Activated T-cell treated with anti-CD3 and anti-CD28 coated beads, Interleukin-2, amount 50 U/mL, for 4 hours (primary cell): ENCODE measurements around the gene NXPH4. TPM values are rescaled to one million over a fixed set of nuclear protein-coding genes. Genes with fewer than 3 reads are reported as not detected.

ENCODE experiments used
- ATAC-seq, 2 donors: fragments of 200-7000 bp; cut with Tn5 transposase; one replicate each; pipeline ENCODE4 v1.10.0; 2021
- DNase-seq: peaks from one replicate; pipeline ENCODE4 v3.0.0-alpha.2; 2020
- H3K27me3 Mint-ChIP-seq: one replicate; pipeline ENCODE4 v1.8.0; 2021; ENCODE audit warnings: low read depth, mixed read lengths
- H3K36me3 Mint-ChIP-seq: one replicate; pipeline ENCODE4 v1.8.0; 2022; ENCODE audit warnings: mixed read lengths; ENCODE audit not compliant: insufficient read depth
- H3K4me1 Mint-ChIP-seq: one replicate; pipeline ENCODE4 v1.8.0; 2021; ENCODE audit warnings: low read depth, mixed read lengths
- H3K4me3 Mint-ChIP-seq: one replicate; pipeline ENCODE4 v1.8.0; 2021; ENCODE audit warnings: mild to moderate bottlenecking, moderate library complexity, mixed read lengths
- H3K9me3 Mint-ChIP-seq: one replicate; pipeline ENCODE4 v1.8.0; 2021; ENCODE audit warnings: mixed read lengths
- total RNA-seq, 3 donors: library from RNA; stranded (reverse); gene quantifications; one replicate each; pipeline ENCODE4 v1.2.1, GENCODE V29; 2021

NXPH4 gene
- total RNA-seq, 3 donors from 2014 or later, result 0.20 to 0.24 TPM; not detected in 1

DNA sequence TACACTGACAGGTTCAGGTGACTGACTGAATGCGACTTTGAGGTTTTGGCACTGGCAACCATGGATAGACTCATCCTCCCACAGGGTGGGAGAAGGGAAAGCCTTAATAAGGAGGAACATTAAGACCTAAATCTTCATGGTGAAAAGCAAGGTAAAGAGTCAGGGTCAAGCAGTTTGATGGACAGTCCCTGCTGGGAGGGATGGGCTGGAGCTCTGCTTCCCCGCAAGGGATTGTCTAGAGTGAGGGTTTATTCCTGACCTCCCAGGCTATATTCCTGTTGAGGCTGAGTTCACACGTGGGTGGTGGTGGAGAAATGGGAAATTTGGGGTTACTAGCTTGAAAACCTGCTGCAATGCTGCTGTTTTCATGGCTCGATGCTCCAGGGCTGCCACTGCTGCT, 43.8 kb downstream of the NXPH4 start:
- H3K27me3 Mint-ChIP-seq, result no peaks in the 10 kb centered on the region
- H3K4me1 Mint-ChIP-seq, result no peaks in the 10 kb centered on the region
- H3K9me3 Mint-ChIP-seq, result no peaks in the 10 kb centered on the region
- DNase-seq (no peak), ATAC-seq (no peak)
- H3K36me3 Mint-ChIP-seq, result peaks cover 48% of the 10 kb centered on the region
- H3K4me3 Mint-ChIP-seq, result no peak overlapping the region

DNA sequence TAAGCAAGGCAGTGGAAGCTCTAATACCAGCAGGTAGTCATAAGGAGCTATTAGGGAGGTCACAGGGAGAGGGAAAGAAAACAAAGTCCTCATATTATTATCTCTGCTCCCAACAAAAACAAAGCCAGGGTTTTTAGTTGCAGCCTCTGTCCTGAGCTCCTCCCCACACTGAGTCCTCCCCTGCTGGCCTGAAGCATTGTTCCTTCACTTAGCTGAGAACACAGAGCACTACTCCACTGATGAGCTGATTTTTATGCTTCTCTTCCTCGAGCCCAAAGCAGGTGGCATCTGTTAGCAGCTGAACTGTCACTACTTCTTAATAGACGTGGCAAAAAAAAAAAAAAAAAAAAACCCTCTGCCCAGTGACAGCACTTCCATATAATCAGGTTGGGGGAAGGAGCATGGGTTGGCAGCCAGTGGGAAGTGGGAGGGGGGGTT, 44.9 kb downstream of the NXPH4 start:
- DNase-seq, result no peak
- no peak for ATAC-seq
- no peaks in the 10 kb centered on the region for H3K27me3 Mint-ChIP-seq
- H3K4me3 Mint-ChIP-seq, result no peak overlapping the region
- no peaks in the 10 kb centered on the region for H3K4me1 Mint-ChIP-seq
- H3K36me3 Mint-ChIP-seq, result peaks cover 42% of the 10 kb centered on the region
- H3K9me3 Mint-ChIP-seq, result no peaks in the 10 kb centered on the region

DNA sequence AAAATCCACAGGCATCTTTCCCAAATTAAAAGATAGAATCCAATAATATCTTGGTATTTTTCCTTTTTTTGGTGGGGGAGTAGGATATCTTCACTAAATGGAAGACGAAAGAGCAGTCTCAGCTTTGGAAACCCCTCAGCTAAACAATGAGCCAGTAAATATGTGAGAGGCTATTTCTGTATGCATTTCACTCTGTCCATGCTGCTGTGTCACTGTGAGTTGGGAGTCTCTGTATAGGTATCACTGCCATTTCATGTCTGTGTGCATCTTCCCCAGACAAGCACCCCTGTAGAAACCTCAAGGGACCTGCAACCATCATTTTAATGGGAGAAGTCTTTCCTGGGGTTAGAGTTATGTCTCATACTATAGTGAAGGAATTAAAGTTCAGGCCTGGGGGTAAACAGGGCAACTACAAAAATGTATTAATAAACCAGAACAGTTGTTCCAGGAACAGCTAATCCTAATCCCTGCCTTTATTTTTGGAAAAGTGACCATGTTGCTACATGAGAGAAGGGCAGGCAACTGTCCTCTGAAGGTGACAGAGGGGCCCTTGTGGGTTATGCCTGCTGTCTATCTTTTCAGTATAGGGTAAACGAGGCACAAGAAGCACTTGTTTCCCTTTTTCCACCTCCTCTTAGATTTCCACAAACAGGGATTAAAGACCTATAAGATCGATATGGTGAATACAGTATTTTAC, 45.7 kb downstream of the NXPH4 start:
- no peaks in the 10 kb centered on the region for H3K27me3 Mint-ChIP-seq
- ATAC-seq, result no peak
- no peaks in the 10 kb centered on the region for H3K9me3 Mint-ChIP-seq
- no peak for DNase-seq
- peaks cover 40% of the 10 kb centered on the region for H3K36me3 Mint-ChIP-seq
- H3K4me3 Mint-ChIP-seq, result no peak overlapping the region
- H3K4me1 Mint-ChIP-seq, result no peaks in the 10 kb centered on the region

DNA sequence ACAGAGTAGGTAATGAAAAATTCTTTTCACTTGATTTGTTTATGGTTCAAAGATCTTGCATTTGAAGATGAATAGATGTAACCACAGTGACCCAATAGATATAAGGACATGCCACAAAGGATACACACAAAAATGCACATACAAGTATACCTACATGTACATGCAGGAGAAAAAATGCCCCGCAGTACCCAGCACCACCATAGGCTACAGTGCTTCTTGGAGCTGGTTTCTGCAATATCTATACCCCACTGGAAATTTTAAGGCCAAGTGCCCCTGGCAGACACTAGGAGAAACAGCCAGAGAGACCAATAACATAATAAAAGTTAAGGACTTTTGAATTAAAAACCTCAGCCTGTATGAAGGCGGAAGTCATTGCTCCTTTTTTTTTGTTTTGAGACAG, 46.5 kb downstream of the NXPH4 start:
- H3K4me1 Mint-ChIP-seq, result peaks cover 3% of the 10 kb centered on the region
- ATAC-seq (no peak), DNase-seq (no peak)
- no peaks in the 10 kb centered on the region for H3K27me3 Mint-ChIP-seq
- H3K36me3 Mint-ChIP-seq, result peaks cover 42% of the 10 kb centered on the region
- H3K9me3 Mint-ChIP-seq, result no peaks in the 10 kb centered on the region
- no peak overlapping the region for H3K4me3 Mint-ChIP-seq

DNA sequence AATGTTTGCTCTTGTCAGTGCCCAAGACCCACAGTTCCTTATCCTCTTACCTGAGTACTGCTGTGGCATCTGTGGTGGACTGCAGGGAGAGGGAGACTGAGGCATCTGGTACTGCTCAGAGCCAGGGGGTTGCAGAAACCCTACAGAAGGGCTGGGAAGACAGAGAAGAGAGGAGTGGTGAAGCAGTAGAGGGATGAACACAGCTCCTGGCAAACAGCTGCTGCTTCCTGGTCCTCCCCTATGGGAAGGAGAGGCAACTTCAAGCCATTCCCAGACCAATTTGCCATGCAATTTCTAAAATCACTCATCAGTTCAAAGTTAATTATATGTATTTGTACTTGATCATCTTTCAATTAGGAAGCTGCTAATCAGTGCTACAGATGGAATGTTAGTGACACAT, 50.1 kb downstream of the NXPH4 start:
- H3K36me3 Mint-ChIP-seq, result peaks cover 39% of the 10 kb centered on the region
- H3K4me1 Mint-ChIP-seq, result peaks cover 4% of the 10 kb centered on the region
- H3K4me3 Mint-ChIP-seq, result no peak overlapping the region
- DNase-seq (no peak), ATAC-seq (no peak)
- no peaks in the 10 kb centered on the region for H3K27me3 Mint-ChIP-seq
- no peaks in the 10 kb centered on the region for H3K9me3 Mint-ChIP-seq

DNA sequence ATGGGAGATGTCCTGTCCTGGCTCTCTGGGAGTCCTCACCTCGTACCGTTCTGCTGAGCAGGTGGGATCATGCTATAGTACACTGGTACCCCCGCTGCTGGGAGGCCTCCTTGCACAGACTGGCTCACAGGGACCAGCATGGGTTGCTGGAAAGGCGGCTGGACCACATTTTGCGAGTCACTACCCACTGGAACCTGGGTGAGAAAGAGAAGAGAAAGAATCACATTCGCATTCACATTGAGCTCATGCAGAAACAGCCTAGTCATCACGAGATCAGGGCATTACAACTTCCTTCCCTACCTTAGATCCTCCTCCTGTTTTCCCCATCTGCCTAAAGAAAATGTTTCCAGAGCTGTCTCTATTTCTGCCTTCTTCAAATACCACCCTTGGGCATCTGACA, 51.7 kb downstream of the NXPH4 start:
- DNase-seq (no peak), ATAC-seq (peak; percentile 73 to 82)
- Mint-ChIP-seq H3K36me3 (peaks cover 38% of the 10 kb centered on the region), H3K9me3 (no peaks in the 10 kb centered on the region), H3K4me1 (peaks cover 4% of the 10 kb centered on the region), H3K4me3 (no peak overlapping the region), H3K27me3 (no peaks in the 10 kb centered on the region)

DNA sequence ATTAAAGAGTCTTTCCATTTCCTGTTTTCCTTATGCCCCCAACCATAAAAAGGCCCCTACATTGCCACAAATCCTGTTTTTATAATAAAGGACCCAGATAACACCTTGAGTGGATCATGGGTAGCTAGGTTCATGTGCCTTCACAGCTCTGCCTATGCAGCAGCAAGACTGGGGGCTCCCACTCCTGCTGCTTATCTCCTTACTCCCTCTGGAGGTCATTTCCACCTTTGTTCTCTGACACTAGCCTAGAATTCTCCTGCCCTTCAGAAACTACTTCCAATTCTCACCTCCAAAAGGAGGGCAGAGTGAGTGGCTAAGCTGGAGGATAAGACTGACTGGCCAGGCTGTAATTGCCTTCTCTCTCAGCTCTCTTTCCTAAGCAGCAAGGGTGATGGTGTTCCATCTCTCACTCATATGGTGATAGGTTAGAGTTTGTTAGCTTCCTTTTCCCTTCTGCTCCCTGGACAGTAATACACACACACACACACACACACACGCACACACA, 54.4 kb downstream of the NXPH4 start:
- no peak for ATAC-seq

DNA sequence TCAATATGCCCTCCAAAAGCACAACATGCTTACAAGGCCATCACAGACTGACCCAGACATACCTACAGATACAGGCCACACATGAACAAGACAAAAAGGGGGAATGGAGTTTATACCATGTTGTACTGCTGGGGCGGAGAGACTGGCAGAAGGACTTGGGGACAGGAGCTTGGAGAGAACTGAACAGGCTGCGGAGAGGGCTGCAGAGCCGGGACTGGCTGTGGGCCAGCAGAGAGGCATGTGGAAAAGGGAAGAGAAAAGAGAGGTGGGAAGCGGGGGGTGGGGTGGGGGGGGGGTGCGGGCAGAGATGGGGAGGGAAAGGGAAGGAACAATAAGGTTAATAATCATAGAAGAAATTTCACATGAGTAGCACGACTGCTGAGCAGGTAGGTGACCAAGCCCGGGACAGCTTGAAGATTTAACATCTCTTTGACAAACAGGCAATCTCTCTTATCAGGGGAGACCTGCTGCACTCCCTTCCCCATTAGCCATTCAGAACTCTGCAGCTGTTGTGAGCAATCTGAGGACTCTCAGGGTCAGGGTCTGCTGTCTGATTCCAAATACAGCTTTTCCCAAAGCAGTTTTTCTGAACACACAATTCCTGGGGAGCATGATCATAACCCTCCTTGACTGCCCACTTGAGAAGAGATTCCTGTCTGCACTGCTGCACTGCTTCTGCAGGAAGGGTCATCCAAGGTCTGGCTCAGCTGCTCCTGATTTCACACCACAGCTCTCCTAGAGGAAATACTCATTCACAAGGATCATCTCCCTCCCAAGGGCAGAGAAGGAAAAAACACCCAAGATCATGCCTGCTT, 56.0 kb downstream of the NXPH4 start:
- ATAC-seq, result no peak
- peaks cover 4% of the 10 kb centered on the region for H3K4me1 Mint-ChIP-seq
- no peaks in the 10 kb centered on the region for H3K9me3 Mint-ChIP-seq
- H3K36me3 Mint-ChIP-seq, result peaks cover 43% of the 10 kb centered on the region
- H3K27me3 Mint-ChIP-seq, result no peaks in the 10 kb centered on the region
- no peak for DNase-seq
- no peak overlapping the region for H3K4me3 Mint-ChIP-seq

More for the DNA sequence above, 54.4 kb downstream of the NXPH4 start:
- Mint-ChIP-seq H3K27me3 (no peaks in the 10 kb centered on the region), H3K36me3 (peaks cover 37% of the 10 kb centered on the region), H3K4me1 (peaks cover 4% of the 10 kb centered on the region), H3K4me3 (no peak overlapping the region), H3K9me3 (no peaks in the 10 kb centered on the region)
- no peak for DNase-seq

DNA sequence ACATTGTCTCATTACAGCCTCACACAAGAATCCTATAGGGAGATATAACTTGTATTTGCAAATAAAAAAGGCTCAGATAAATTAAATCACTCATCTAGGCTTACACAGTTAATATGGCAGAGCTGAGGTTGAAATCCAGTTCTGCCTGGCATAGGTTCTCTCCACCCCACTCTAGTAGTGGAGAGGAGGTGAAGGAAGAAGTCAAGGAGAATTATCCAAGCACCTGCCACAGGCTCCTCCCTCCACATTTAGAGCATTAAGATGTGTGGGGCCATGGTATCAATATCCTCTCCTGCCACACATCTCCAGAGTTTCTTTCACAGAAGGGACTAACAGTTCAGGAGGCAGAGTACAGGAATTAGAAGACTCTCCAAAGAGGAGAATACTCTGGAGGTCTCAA, 56.9 kb downstream of the NXPH4 start:
- no peak overlapping the region for H3K4me3 Mint-ChIP-seq
- H3K9me3 Mint-ChIP-seq, result no peaks in the 10 kb centered on the region

More for the DNA sequence above, 56.9 kb downstream of the NXPH4 start:
- no peak for ATAC-seq
- no peaks in the 10 kb centered on the region for H3K27me3 Mint-ChIP-seq
- no peak for DNase-seq
- peaks cover 2% of the 10 kb centered on the region for H3K4me1 Mint-ChIP-seq
- peaks cover 44% of the 10 kb centered on the region for H3K36me3 Mint-ChIP-seq

Other genes with a start within 250 kb of the NXPH4 start
- gene ZBTB39, start 210.2 kb upstream of the NXPH4 start, total RNA-seq, result 10 to 100 TPM in 1 of 3 donors, 1 to 10 TPM in 2; 9.5 to 10.6 (median 9.7) TPM
- gene TAC3, start 200.3 kb upstream of the NXPH4 start, total RNA-seq, result under 1 TPM in 1 of 3 donors, not detected in 2; 0.43 TPM
- 1 to 10 TPM in 1 of 3 donors, under 1 TPM in 2; 0.38 to 1.0 (median 0.71) TPM for gene MYO1A, start 166.7 kb upstream of the NXPH4 start, total RNA-seq
- gene NEMP1, start 138.0 kb upstream of the NXPH4 start, total RNA-seq, result 10 to 100 TPM; 39.1 to 47.5 (median 42.5) TPM
- gene NAB2, start 127.7 kb upstream of the NXPH4 start, total RNA-seq, result 10 to 100 TPM; 51.3 to 54.6 (median 52.8) TPM
- 100 to 1,000 TPM; 312 to 340 (median 339) TPM for gene STAT6, start 105.4 kb upstream of the NXPH4 start, total RNA-seq
- 1 to 10 TPM in 2 of 3 donors, under 1 TPM in 1; 0.98 to 1.1 (median 1.0) TPM for gene LRP1, start 88.3 kb upstream of the NXPH4 start, total RNA-seq
- gene LRP1-AS, start 69.2 kb upstream of the NXPH4 start, total RNA-seq, result not detected
- 100 to 1,000 TPM; 373 to 414 (median 383) TPM for gene SHMT2, start 12.9 kb downstream of the NXPH4 start, total RNA-seq
- gene STAC3, start 34.4 kb downstream of the NXPH4 start, total RNA-seq, result 1 to 10 TPM; 1.4 to 2.2 (median 1.7) TPM
- 10 to 100 TPM; 21.9 to 25.2 (median 22.3) TPM for gene R3HDM2, start 214.2 kb downstream of the NXPH4 start, total RNA-seq
- under 1 TPM in 2 of 3 donors, not detected in 1; 0.14 to 0.15 TPM for gene INHBC, start 218.0 kb downstream of the NXPH4 start, total RNA-seq
- under 1 TPM in 2 of 3 donors, not detected in 1; 0.24 to 0.27 TPM for gene INHBE, start 238.5 kb downstream of the NXPH4 start, total RNA-seq
- gene GLI1, start 243.0 kb downstream of the NXPH4 start, total RNA-seq, result 1 to 10 TPM in 1 of 3 donors, under 1 TPM in 2; 0.46 to 1.7 (median 0.65) TPM